IMR-90 (cell line): ENCODE measurements around the gene FARP1.

Source experiments
- CEBPB ChIP-seq: IDR thresholded peaks from 2 replicates; pipeline ENCODE4 v1.6.1; 2012; ENCODE audit warnings: low read depth, low read length, improper control_type of control experiment
- TF ChIP-seq, protein P1 (sequence below): conservative IDR thresholded peaks from 2 replicates; pipeline ENCODE4 v1.5.1; 2012; ENCODE audit warnings: mild to moderate bottlenecking, low read depth, low read length, improper control_type of control experiment

DNA sequence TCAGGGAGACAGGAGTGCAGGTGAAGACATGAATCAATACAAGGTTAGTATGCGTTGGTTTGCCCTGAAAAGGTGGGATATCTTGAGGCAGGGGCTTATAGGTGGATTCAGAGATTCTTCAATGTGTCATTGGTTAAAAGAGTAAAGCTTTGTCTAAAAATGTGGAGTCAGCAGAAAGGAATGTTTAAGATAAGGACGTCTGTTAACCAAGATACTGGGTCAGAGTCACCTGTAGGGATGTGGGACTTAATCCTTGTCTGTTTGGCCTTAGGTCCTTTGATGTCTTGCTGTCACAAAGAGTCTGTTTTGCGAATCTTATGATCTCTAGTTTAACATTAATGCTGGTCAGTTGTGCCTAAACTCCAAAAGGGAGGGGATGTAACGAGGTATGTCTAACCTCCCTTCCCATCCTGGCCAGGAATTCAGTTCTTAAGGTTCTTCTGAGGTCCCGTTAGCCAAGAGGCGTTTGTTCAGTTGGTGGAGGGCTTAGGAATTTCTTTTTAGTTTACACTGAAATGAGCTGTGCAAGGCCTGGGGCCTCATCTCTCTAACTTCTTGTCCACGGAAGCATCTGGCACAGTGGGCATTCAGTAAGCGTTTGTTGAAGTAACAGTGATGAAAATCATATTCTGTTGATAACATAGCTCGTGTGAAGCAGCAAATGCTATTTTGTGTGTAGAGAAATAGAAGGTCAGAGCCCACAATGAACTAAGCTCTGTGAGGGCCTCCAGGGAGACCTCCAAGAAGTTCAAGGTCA is 130.4 kb downstream of the FARP1 start:
- no peak for TF ChIP-seq CEBPB
- TF ChIP-seq, protein P1, sequence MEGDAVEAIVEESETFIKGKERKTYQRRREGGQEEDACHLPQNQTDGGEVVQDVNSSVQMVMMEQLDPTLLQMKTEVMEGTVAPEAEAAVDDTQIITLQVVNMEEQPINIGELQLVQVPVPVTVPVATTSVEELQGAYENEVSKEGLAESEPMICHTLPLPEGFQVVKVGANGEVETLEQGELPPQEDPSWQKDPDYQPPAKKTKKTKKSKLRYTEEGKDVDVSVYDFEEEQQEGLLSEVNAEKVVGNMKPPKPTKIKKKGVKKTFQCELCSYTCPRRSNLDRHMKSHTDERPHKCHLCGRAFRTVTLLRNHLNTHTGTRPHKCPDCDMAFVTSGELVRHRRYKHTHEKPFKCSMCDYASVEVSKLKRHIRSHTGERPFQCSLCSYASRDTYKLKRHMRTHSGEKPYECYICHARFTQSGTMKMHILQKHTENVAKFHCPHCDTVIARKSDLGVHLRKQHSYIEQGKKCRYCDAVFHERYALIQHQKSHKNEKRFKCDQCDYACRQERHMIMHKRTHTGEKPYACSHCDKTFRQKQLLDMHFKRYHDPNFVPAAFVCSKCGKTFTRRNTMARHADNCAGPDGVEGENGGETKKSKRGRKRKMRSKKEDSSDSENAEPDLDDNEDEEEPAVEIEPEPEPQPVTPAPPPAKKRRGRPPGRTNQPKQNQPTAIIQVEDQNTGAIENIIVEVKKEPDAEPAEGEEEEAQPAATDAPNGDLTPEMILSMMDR = no peak
